Activated CD8-positive, alpha-beta memory T cell treated with anti-CD3 and anti-CD28 coated beads, Interleukin-2, amount 50 U/mL, for 4 hours (primary cell): ENCODE results near the gene LAMC3.

ENCODE experiments used
- DNase-seq: peaks from one replicate; pipeline ENCODE4 v3.0.0-alpha.2; 2020

Gene LAMC3

GRCh38 chr9:131049829-131050715, 41.1 kb downstream of the LAMC3 start:
- no peak for DNase-seq

- DNase-seq, result no peak
Observed at GRCh38 chr9:131050831-131051230, 41.9 kb downstream of the LAMC3 start.

GRCh38 chr9:131051592-131052517, 42.9 kb downstream of the LAMC3 start:
- DNase-seq, result no peak

- no peak for DNase-seq
Observed at GRCh38 chr9:131053896-131054295, 44.9 kb downstream of the LAMC3 start.

GRCh38 chr9:131056781-131057506, 48.0 kb downstream of the LAMC3 start:
- no peak for DNase-seq

- DNase-seq, result no peak
Observed at GRCh38 chr9:131060900-131061630, 52.1 kb downstream of the LAMC3 start.

DNA sequence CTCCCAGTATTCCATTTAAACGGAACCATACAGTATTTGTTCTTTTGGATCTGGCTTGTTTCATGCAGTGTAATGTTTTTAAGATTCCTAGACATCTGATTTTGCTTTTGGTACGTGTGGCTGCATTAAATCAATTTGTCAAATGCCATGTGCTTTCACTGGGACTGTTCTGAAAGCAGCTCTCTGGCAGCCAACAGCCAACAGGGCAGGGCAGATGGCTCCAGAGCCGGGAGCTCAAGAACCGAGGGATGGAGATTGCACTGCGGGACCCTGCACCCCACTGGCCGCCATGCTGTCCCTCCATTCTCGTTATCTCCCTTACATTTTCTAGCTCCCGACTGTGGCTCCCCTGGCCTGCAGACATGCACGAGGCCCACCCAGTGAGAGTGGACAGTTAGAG, 54.0 kb downstream of the LAMC3 start:
- no peak for DNase-seq

DNA sequence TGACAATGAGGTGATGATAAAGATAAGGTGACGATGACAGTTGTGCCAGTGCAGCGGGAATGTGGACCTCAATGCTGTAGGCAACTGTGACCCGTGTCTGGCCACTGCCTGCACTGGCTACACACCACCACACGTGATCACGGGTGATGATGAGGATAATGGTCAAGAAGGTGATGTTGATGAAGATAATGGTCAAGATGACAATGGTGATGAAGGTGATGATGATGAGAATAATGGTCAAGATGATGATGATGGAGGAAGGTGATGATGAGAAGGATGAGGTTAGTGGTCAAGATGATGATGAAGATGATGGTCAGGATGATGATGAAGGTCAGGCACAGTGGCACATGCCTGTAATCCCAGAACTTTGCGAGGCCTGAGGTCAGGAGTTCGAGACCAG, 56.6 kb downstream of the LAMC3 start:
- no peak for DNase-seq

- DNase-seq, result no peak
Observed at GRCh38 chr9:131067625-131068024, 58.7 kb downstream of the LAMC3 start.

GRCh38 chr9:131068076-131068816, 59.3 kb downstream of the LAMC3 start:
- DNase-seq, result no peak

DNA sequence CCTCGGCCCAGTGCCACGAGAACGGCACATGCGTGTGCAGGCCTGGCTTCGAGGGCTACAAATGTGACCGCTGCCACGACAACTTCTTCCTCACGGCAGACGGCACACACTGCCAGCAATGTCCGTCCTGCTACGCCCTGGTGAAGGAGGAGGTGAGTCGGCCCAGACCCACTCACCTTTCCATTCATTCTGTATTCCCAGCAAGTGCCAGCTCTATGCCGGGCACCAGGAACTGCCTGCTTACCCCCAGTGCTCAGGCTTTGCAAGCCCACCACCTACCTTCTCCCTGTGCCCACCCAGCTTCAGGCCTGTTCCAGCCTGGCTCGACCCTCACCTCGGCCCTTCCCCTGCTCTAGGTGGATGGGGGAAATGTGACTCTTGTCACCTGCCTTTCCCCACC, 60.7 kb downstream of the LAMC3 start:
- no peak for DNase-seq

DNA sequence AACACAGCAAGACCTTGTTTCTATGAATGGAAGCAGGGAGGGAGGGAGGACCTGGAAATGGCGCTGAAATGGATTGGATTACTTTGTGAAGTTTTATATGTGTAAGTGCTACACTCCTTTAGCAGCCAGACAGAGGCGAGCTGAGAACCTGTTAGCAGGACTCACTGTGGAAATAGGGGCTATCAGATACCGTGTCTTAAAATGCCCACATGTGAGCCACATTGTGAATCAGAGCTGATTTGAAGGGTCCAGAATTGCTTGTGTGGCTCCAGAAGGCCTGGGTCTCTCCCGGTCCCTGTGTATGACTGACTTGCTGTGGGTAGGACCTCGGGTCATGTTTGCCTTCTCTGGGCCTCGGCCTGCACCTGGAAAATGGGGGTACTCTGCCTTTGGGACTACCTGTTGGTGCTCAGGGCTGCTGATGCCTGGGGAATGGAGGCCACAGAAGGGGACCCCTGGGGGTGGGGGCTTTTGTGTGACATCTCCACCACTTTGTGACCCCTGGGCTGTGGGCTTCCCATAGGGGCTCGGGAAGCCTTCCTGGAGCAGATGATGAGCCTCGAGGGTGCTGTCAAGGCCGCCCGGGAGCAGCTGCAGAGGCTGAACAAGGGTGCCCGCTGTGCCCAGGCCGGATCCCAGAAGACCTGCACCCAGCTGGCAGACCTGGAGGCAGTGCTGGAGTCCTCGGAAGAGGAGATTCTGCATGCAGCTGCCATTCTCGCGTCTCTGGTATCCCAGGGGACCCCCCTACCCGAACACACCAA, 63.3 kb downstream of the LAMC3 start:
- no peak for DNase-seq

DNA sequence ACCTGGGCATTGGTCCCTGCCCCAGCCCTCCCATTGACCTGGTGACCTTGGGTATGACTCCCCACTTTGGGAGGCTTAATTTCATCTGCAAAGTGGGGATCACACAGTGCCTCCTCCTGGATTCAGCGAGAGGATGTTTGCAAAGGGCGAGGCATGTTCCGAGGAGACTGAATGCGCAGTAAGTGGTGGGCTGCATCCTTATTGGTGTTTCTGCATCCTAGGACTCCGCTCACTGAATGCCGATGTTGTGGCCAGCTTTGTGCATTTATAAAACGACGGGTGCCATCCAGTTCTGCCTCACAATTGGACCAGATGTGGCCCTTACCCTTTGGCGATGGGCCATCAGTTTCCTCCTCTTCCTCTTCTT, 63.9 kb downstream of the LAMC3 start:
- DNase-seq, result no peak

GRCh38 chr9:131076347-131077195, 67.6 kb downstream of the LAMC3 start:
- DNase-seq, result no peak

DNA sequence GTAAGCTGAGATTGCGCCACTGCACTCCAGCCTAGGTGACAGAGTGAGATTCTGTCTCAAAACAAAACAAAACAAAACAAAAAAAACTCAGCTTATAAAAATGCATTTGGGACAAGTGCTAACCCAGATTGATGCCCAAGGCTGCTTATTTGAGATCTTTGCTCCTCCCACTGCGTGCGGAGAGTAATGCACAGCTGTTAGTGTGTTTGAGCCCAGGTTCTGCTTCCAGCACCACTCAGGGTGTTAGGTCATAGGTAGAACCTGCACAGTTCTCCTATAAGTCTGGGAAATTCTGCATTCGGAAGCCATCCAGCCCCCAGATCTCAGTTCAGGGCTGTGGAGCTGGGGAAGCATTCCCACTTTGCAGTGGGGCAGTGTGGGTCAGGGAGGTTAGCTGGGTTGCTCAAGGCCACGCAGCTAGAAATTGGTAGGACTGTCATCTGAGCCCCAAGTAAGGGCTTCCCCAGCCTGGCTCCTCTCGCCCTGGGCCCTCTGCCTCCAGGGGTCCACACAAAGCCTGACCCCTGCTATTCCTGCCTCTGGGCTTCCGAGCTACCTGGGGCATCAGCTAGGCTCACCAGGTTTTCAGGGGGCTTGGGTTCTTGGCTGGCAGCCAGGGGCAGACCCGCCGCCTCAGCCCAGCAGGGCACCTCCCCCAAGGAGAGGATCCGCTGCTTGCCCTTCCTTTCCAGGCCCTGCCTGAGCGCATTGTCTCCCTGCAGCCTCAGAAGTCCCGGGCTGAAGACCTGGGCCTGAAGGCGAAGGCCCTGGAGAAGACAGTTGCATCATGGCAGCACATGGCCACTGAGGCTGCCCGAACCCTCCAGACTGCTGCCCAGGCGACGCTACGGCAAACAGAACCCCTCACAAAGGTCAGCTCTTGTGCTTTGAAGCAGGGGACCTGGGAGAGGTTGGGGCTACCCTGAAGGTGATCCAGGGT, 69.7 kb downstream of the LAMC3 start:
- no peak for DNase-seq

DNA sequence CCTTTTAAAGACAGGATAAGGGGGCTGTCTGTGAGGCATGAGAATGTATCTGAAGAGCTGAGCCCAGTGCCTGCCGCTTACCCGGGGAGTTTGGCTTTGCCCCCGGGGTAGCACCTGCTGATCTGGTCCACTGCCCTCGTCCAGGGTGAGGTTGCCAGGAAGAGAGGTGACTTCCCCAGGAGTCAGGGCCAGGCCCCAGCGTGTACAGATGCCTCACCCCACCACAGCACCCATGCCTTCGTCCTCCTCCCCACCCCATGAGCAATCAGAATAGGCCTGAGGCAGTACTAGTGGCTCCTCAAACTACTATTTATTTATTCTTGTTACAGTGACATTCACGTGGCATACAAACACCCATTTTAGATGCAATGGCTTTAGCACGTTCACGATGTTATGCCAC, 71.6 kb downstream of the LAMC3 start:
- no peak for DNase-seq

GRCh38 chr9:131081868-131082267, 72.9 kb downstream of the LAMC3 start:
- DNase-seq, result no peak

- DNase-seq, result no peak
Observed at GRCh38 chr9:131082774-131083512, 74.0 kb downstream of the LAMC3 start.
